8988T (cell line): ENCODE results near the gene STX12.

Source experiments
- DNase-seq: peaks from one replicate; pipeline ENCODE4 v3.0.0; 2011

STX12 gene

GRCh38 chr1:27872059-27872801, 99.2 kb downstream of the STX12 start, which contains the start of gene THEMIS2:
Gene THEMIS2 (plus strand): TSS chr1:27872544. CDS start chr1:27872572, 28 bp downstream.
- DNase-seq = peak; percentile 77

- DNase-seq = no peak
These were observed 100.0 kb downstream of the STX12 start for GRCh38 chr1:27872802-27873551.

GRCh38 chr1:27873671-27874384, 100.8 kb downstream of the STX12 start:
- DNase-seq = no peak
